GM12878 (cell line): Measurements from ENCODE around the gene NHERF2.

Experiments
- IKZF1 ChIP-seq: fragments of 450-650 bp; conservative IDR thresholded peaks from 2 replicates; pipeline ENCODE4 v1.6.1; 2017; ENCODE audit warnings: antibody characterized with exemption, mild to moderate bottlenecking
- NFYB ChIP-seq: IDR thresholded peaks from 2 replicates; pipeline ENCODE4 v1.6.1; 2011; ENCODE audit warnings: low read depth, mild to moderate bottlenecking, low read length, improper control_type of control experiment, moderate library complexity; ENCODE audit not compliant: insufficient read depth
- STAT3 ChIP-seq: IDR thresholded peaks from 2 replicates; pipeline ENCODE4 v1.6.1; 2011; ENCODE audit warnings: low read depth, low read length, improper control_type of control experiment

GRCh38 chr16:1977875-1978268 is 48.8 kb upstream of the NHERF2 start:
- TF ChIP-seq STAT3: no peak
- no peak for TF ChIP-seq IKZF1
- TF ChIP-seq NFYB: no peak
